PC-3 (cell line): Measurements from ENCODE around the gene STXBP5.

Experiments used
- CTCF ChIP-seq: fragments of 300-600 bp; sonication (generic); conservative IDR thresholded peaks from 2 replicates; pipeline ENCODE4 v1.5.1; 2017; ENCODE audit warnings: antibody characterized with exemption, low read depth, mild to moderate bottlenecking, low read length
- EZH2 ChIP-seq: fragments of 300-600 bp; sonication (generic); IDR thresholded peaks from one replicate; pipeline ENCODE4 v1.6.1; 2017; ENCODE audit warnings: antibody characterized with exemption, mild to moderate bottlenecking, low read length; ENCODE audit not compliant: unreplicated experiment

GRCh38 chr6:147184379-147184778 is 19.8 kb upstream of the STXBP5 start:
- no peak for TF ChIP-seq CTCF
- TF ChIP-seq EZH2 = no peak
